GM13977 (cell line): ENCODE data around the gene FBXW12.

Source experiments
- DNase-seq: peaks from one replicate; pipeline ENCODE4 v3.0.0; 2012; ENCODE audit warnings: low spot score
- in situ Hi-C: fragments of 300-500 bp; cut with MboI; formaldehyde crosslinking; loops from one replicate; pipeline ENCODE4 v1.12.0; 2022; ENCODE audit warnings: low sequenced_read_pairs, low pct_unique_long_range_greater_than_20kb, mixed read lengths, inconsistent platforms; ENCODE audit not compliant: unreplicated experiment
- TF ChIP-seq, protein P1 (sequence below): IDR thresholded peaks from 2 replicates; pipeline ENCODE4 v1.5.1; 2012; ENCODE audit warnings: mild to moderate bottlenecking, control low read depth; ENCODE audit not compliant: insufficient read depth; ENCODE audit errors: extremely low read depth, missing control alignments

The FBXW12 gene

DNA sequence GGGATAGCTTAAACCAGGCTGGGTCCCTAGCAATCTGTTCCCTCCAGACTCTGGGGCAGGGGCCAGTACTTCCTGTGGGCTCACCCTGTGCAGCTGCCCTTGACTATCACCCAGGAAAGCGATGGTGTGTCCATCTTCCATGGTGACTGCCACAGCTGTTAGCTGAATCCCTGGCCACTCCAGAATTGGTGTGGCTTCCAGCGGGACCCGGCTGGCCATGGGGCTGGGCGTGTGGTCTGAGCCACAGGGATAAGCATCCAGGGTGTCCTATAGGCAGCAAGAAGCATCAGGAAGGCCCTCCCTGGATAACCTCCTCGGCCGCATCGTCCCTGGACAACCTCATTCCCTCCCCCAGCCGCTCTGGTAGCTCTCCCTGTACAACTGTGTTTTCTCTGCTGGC lies 50.7 kb downstream of the FBXW12 start:
- no peak for DNase-seq
- TF ChIP-seq, protein P1, sequence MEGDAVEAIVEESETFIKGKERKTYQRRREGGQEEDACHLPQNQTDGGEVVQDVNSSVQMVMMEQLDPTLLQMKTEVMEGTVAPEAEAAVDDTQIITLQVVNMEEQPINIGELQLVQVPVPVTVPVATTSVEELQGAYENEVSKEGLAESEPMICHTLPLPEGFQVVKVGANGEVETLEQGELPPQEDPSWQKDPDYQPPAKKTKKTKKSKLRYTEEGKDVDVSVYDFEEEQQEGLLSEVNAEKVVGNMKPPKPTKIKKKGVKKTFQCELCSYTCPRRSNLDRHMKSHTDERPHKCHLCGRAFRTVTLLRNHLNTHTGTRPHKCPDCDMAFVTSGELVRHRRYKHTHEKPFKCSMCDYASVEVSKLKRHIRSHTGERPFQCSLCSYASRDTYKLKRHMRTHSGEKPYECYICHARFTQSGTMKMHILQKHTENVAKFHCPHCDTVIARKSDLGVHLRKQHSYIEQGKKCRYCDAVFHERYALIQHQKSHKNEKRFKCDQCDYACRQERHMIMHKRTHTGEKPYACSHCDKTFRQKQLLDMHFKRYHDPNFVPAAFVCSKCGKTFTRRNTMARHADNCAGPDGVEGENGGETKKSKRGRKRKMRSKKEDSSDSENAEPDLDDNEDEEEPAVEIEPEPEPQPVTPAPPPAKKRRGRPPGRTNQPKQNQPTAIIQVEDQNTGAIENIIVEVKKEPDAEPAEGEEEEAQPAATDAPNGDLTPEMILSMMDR, result no peak
- in situ Hi-C loops, result no loop called here

DNA sequence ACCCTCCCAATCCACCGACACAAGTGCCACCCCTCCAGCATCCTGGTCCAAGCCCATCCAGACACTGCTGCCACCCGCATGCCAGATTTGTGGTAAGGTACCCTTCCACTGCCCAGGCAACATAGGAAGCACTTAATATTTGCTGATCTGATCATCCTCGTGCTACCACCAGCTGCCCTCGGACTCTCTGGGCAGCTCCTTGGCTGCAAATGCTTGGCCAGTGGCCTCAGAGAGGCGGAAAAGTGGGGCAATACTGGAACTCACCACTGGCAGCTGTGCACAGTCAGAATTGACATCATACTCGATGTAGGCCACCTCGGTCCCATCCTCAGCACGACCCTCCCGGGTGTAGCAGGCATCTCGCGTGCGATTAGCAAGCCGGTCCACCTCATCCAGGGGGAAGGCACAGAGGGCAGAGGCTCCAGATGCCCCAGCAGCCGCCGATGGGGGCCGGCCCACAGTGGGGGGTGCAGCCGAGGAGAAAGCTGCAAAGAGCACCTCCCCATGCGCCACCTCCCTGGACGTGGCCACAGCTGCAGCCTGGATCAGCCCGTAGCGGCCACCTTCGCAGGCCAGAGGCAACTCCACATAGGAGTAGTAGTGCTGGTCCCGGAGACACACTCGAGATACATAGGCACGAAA lies 51.3 kb downstream of the FBXW12 start:
- DNase-seq, result no peak
- TF ChIP-seq, protein P1, result no peak
- in situ Hi-C loops, result no loop called here

DNA sequence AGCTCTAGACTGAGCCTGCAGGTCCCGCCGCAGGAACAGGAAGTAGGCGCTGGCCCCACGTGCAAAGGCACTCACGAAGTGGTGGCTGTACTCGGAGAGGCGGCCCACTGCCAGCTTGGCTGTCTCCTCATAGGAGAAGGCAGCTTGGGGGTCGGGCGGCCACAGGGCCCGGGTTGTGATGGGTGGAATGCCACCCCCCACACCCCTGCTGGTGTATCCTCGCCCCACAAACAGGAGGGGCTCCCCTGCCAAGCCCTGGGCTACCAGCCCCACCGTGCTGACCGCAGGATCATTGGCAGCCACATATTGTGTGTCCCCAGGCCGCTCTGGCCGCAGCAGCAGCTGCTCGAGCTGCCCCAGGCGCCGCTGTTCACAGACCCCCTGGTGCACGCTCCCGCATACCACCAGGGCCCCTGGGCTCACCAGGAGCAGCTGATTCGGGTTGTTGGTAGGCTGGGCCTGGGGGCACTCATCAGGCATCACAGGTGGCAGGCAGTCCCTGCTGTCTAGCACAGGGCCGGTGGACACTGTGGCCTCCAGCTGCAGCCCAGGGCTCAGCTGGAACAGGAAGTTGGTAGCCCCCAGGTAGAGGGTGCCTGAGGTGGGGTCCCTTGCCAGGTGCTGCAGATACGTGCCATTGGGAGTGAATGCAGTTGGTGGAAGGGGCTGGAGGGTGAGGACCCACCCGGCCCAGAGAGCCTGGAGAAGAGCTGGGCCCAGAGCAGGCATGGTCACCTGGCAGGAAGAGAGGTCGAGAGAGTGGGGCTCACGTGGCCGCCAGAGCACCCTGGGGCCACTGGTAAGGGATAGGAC lies 52.1 kb downstream of the FBXW12 start:
- no peak for DNase-seq
- in situ Hi-C loops, result no loop called here
- TF ChIP-seq, protein P1, result no peak

DNA sequence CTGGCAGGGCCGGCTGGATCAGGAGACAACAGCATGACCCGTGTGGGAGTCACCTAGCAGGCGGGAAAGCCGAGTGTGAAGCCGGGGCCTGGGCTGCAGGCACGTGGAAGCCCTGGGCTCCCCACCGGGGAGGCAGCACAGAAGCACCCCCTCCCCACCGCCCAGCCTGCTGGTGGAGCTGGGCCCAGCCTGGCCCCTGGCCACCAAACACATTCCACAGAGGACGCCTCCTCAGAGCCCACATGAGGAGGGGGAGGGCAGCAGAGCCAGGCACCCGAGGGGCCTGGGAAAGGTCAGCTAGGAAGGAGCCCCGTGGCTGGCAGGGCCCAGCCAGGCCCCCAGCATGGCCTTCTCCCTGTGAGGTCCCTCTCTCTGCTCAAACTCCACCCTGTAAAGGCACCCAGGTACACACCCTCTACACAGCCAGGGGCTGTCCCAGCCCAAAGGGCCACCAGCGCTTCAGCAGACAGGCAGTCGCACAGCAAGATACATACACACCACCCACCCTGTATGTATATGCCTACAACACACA lies 53.3 kb downstream of the FBXW12 start:
- TF ChIP-seq, protein P1, result no peak
- in situ Hi-C loops, result no loop called here
- no peak for DNase-seq

DNA sequence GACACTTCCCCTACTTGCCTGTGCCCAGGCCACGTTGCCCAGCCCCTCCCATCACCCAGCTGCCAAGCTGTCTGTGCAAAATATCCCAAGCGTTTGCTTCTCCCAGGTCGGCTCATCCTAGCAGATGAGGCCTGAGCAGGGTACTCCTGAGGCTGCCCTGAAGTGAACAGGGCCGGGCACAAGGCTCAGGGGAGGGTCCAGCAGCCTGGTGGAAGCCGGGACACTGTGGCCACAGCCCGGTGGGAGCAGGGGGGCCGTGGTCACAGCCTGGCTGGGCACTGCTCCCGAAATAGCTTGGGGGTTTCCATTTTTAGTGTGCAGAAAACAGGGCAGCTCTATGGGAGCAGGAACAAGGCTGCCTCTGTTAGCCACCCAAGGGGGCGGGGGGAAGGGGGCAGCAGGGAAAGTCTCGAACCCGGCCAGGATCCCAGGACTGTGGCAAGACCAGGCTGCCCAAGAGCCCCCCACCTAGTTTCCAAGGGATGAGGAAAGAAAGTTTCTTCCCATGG lies 54.4 kb downstream of the FBXW12 start:
- DNase-seq, result no peak
- TF ChIP-seq, protein P1, result no peak

DNA sequence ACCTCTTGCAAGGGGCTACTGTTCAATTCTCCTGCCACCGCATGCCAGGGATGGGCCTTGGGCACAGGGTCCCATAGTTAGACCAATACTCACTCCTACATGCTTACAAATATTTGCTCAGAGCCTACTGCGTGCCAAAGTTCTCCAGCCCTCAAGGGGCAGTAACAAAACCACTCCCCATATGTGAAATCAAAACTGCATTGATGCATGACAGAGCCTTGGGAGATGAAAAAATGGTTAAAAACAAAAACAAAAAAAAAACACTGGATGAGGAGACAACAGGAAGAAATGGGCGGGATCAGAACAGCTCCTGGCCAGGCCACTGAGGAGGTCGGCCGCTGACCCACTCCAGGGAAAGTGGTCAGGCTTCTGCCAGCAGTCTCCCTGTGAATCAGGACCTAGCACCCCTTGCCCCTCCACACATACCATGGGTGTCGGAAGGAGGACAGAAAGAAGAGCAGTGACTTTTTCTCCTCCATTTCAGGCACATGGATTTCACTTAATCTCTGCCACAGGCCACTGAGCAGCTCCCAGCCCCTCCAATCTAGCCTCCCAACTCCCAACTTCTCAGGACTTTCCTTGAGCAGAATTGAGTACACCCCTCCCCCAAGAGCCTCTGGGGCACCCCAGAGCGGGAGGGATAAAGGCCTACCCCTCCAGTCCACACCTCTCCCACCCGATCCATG lies 55.1 kb downstream of the FBXW12 start:
- no peak for DNase-seq
- in situ Hi-C loops, result no loop called here
- TF ChIP-seq, protein P1, result no peak

More for the DNA sequence above, 54.4 kb downstream of the FBXW12 start:
- in situ Hi-C loops, result no loop called here
